Endothelial cell of umbilical vein (primary cell): ENCODE measurements around the gene HOXA13.

Experiments
- CTCF ChIP-seq, 2 donors: IDR thresholded peaks; 1 replicate in 1 of 2; 2 replicates in 1 of 2; pipeline ENCODE4 v1.5.1; 2011; ENCODE audit warnings: low read length in 2 of 2, mild to moderate bottlenecking in 2 of 2, moderate library complexity in 2 of 2, control low read depth in 1 of 2, inconsistent platforms in 1 of 2, low read depth in 1 of 2; ENCODE audit not compliant: insufficient read depth in 1 of 2; ENCODE audit errors: extremely low read depth in 1 of 2
- EZH2 ChIP-seq: IDR thresholded peaks from 2 replicates; pipeline ENCODE4 v1.6.1; 2012; ENCODE audit warnings: borderline replicate concordance, low read depth, mild to moderate bottlenecking, moderate library complexity, low read length, inconsistent platforms; ENCODE audit not compliant: severe bottlenecking
- GATA2 ChIP-seq: IDR thresholded peaks from 2 replicates; pipeline ENCODE4 v1.7.0; 2011; ENCODE audit warnings: low read depth, mild to moderate bottlenecking, moderate library complexity, mixed read lengths, low read length; ENCODE audit not compliant: insufficient read length, insufficient read depth
- POLR2A ChIP-seq: IDR thresholded peaks from 2 replicates; pipeline ENCODE4 v1.6.1; 2012; ENCODE audit warnings: low read depth, mild to moderate bottlenecking, control low read depth, low read length
- POLR2AphosphoS5 ChIP-seq: IDR thresholded peaks from 2 replicates; pipeline ENCODE4 v1.6.1; 2012; ENCODE audit warnings: low read depth, mild to moderate bottlenecking, control low read depth, low read length, moderate library complexity; ENCODE audit not compliant: insufficient read depth

DNA sequence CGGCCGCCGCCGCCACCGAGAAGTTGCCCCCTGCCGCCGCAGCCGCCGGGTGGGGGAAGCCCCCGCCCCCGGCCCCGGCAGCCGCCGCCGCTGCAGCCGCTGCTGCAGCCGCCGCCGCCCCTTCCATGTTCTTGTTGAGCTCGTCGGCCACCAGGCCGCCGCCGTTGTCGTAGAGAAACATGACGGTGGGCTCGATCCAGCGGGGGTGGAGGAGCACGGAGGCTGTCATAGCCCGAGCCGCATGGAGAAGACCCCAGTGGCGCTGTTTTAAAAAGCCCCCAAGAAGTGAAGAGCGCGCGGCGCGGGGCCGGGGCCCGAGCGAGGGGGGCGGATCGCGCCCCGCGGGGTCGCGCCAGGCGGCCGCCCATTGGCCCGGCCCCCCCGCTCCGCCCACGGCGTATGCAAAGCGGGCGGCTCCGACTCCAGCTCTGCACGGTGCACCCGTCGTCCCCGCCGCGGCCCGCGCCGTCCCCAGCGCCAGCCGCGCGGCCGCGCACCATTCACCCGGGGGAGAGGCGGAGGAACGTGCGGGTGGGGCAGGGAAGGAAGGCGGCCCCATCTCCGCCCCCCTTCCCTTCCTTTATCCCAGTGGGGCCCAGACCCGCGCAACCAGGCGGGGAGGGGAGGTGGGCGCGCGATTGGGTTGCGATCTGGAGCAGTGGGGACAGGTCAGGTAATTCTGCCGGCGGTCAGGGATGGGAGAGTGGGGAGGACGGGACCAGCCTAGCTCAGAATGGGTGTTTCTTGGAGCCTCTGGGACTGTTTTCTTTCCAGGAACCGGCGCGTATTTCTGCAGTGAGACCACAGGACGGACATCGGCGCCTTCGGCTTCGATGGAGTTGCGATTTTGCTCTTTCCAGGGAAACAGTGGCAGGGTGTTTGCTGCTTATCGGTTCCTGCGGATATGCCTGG, at the start of gene HOXA13:
- no peak for TF ChIP-seq POLR2A
- TF ChIP-seq CTCF (IDR thresholded peaks at IDR 0.05; ENCODE audit: extremely low read depth in 1 of 2, insufficient read depth in 1 of 2, low read depth in 1 of 2, low read length in 2 of 2), result no peak
- TF ChIP-seq EZH2, result peak; percentile 53
- TF ChIP-seq GATA2, result no peak
- TF ChIP-seq POLR2AphosphoS5, result no peak
